ENCODE results near the gene MTUS2.

GRCh38 chr13:29021311-29021710 lies 201.2 kb downstream of the MTUS2 start:
- no peak for TF ChIP-seq PKNOX1 (IDR thresholded peaks at IDR 0.05)
- no peak for TF ChIP-seq FOXK2 (IDR thresholded peaks at IDR 0.05)

Measured in HEK293T (cell line).